HG02840 (cell line): ENCODE measurements around the gene MYO18B.

Source experiments
- ATAC-seq: cut with Tn5 transposase; IDR thresholded peaks from one replicate; pipeline ENCODE4 v1.9.1; 2021; ENCODE audit warnings: mild to moderate bottlenecking, moderate library complexity, moderate number of reproducible peaks; ENCODE audit not compliant: unreplicated experiment, low FRiP score

Gene MYO18B

DNA sequence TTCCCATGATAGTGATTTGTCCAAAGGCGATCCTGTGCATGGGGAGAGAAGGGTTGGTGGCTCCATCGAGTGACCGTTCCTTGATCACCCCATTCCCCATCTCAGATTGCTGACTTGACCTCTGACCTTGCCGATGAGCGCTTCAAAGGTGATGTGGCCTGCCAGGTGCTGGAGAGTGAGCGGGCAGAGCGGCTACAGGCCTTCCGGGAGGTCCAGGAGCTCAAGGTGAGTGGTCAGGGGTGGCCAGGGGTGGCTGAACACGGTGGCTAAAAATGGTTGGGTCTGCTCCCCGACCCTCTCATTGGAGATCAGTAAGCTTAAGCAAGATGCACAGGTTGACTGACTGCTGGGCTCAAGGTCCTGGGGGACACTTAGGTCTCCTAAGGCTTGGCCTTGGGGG, 148.7 kb downstream of the MYO18B start:
- no peak for ATAC-seq

DNA sequence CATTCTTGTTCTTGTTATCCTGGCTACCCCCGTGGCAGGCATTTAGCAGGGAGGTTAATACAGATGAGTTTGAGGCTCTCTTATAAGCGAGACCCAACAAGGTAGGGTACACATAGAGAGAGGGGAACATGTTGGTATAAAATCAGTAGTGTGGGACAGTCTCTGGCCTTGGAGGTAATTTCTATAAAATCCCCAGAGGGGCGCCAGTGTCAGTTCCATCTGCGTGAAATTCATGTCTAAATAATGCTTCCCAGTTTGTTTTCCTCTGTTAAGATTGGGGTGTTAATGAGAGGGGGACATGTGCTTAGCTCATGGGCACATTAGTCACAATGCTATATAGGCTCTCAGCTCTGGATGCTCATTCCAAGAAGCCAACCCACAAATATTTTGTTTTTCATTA, 150.7 kb downstream of the MYO18B start:
- ATAC-seq, result no peak

DNA sequence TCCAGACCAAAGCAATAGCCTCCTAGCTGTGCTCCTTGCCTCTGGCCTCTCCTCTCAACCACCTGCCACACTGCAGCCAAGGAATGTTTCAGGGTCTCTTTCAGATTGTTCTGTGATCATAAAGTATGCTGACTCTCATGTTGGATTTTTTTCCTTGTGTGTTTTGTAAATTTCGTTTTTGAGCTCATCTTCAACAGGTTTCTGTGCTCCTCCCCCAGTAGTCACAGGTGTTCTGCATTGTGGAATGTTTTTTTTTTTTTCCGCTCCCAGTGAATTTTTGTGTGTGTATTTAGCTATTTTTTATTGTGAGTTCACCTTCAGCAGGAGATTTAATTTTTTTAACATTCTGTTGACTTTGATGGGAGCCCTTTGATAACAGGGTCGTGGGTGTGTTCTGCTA, 153.7 kb downstream of the MYO18B start:
- ATAC-seq, result no peak

DNA sequence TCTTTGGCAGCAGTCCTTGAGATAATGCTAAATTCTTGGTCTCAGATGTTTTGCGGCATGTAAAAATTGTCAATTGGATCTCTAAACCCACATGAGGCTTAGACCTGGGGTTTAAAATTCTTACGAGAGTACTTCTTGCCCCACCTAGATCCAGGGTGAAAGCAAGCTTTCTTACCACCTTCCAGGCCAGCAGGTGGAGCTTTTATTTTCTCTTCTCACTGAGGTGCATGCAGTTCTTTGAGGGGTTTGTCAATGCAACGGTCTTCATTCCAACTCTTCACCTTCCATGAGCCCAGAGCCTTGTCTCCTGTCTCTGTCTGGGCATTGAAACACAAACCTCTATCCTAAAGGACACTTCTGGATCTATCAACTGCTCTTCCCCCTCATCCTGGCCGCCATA, 154.1 kb downstream of the MYO18B start:
- no peak for ATAC-seq

DNA sequence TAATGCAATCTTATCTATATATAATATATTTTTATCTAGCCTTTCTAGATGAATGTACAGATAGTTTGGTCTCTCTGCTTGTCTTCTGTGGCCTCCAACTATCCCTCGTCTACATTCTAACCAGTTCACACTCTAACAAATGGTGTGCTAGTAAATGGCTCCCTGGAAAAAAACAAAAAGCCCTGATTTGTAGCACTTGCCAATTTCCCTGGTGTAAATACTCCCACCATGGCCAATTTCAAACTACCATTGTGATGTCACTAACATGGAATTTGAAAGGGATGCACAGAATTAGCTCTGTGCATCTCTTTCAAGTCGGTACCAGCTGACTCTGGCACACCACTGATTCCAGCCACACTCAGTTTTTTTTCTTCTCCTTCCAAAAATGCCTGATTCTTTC, 154.6 kb downstream of the MYO18B start:
- ATAC-seq, result no peak

DNA sequence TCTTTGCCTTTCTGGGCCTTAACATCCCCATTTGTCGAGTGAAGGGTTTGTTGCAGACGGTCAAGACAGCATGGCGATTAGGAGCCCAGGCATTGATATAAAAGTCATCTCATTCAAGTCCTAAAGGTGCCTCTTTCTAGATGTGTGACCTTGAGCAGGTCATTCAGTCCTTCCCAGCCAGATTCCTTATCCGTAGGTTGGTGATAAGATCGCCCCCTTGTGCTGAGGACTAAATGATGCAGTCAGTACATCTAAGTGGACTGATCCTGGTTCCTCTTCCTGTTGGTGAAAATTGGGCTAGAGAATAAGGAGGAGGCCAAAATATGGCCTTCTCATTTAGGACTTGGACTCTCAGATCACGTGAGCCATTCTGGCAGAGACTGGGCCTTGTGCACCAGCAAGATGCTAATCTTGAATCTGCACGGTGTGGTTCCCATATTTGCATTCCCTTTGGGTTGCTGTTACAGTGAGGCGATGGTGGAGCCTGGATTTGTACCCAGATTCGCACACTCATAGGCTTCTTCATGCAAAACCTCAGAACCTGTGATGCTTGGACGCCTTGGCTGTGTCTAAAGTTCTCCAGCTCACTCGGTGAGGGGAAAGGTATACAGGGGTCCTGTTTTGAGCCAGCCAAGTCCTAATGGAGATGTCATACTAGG, 156.8 kb downstream of the MYO18B start:
- ATAC-seq, result no peak

DNA sequence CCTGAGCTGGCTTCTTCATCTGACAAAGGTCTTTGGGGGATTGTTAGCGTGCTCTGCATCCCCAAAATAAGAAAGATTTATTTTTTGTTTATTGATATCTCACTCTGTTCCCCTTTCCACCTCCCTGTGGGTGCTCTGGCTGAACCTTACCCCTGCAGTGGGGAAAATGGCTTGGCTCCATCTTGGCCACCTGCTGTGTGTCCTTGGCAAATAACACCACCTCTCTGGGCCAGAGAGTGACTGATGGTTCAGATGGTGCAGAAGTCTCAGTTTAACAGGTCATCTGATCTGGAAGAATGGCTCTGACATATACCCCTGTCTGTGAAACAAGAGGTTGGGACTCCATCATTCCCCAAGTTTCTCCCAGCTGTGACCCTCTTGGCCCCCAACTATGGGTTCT, 157.6 kb downstream of the MYO18B start:
- no peak for ATAC-seq

DNA sequence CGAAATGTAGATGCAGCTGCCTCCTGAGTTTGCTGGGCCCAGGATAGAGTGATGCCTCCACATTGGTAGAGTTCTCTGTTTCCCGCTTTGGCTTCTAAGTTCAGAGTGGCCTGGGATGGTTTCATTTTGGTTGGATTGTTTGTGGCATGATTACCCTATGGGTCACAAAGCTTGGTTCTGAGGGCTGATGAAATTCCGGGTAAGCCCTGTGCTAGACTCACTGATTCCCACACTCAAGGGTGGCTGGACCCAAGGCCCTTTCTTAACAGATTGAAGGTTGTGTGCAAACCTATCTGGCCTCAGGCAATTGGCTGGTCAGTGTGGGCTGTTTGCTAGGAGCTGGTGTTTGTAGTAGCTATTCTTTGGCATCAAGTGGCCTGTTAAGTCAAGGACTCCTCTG, 158.4 kb downstream of the MYO18B start:
- no peak for ATAC-seq

DNA sequence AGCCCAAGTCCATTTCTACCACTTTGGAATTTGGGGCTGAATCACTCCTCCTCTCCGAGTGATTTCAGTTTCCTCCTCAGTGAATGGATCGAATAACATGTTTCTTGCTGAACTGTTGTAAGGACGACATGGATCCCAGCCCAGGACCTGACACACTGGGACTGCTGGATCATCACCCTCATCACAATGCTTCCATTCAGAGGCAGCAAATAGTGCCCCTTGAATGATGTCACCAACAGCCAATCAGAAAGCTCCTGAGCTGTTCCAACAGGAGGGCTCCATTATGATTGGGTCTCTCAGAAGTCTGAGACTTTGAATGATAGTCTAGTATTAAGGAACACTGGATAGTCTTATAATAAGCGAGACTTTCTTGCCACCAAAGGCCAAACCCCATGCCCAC, 158.9 kb downstream of the MYO18B start:
- no peak for ATAC-seq

DNA sequence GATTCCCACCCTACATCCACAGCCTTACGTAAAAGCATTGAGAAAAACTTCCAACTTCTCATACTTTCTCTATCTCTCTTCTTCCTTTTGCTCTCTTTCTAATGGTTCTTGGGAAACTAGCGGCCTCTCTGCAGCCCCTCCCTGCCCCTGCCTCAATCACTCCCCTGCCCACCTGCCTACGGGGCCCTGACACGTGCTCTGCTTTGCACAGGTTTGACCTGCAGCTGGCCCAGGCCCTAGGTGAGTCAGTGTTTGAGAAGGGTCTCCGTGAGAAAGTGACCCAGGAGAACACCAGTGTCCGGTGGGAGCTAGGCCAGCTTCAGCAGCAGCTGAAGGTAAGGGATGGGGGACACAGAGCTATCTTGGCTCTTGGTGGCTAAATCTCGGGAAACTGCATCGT, 160.4 kb downstream of the MYO18B start:
- no peak for ATAC-seq

DNA sequence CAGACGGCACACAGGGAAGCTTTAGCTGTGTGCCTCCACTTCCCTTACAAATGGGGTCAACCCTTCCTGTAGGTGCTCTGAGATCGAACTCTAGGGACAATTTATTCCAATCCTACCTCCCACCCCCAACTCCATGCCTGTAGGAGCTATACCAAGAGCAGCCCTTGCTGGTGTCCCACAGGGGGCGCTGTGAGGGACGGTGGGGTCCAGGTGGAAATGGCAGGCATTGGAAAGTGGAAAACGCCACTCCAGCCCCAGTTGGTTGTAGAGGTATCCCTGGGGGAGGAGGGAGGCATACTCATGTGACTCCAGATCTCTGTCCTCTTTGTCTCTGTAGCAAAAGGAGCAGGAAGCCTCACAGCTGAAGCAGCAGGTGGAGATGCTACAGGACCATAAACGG, 161.3 kb downstream of the MYO18B start:
- ATAC-seq, result no peak

DNA sequence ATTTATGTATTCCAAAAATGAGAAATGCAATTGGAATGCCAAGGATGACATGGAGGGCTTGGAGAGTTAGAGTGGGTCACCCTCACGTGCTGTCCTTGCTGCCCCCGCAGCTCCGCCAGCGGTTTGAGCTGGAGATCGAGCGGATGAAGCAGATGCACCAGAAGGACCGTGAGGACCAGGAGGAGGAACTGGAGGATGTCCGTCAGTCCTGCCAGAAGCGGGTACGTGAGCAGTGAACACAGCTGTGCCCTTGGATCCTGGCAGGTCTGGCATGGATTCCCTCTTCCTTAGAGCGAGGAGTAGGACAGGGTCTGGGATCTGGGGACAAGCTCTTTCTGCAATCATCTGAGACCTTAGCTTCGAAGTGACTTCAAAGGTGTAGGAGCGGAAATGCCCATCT, 166.2 kb downstream of the MYO18B start:
- ATAC-seq, result no peak

DNA sequence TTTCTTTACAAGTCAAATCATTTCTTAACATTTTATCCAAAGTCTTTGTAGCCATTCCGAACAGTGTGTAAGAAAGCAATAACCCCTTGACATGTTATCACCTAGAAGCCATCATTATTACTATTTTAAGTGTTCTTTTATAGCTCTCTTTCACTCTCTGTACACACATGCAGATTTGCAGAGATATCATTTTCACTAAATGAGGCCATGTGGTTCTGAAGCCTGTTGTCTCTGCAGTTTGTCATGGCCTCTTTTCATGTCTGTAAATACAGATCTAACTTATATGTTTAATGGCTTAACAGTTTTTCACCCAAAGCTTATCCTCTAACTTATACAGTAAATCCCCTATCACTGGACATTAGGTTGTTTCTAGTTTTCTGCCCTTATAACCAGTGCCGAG, 166.8 kb downstream of the MYO18B start:
- ATAC-seq, result no peak

DNA sequence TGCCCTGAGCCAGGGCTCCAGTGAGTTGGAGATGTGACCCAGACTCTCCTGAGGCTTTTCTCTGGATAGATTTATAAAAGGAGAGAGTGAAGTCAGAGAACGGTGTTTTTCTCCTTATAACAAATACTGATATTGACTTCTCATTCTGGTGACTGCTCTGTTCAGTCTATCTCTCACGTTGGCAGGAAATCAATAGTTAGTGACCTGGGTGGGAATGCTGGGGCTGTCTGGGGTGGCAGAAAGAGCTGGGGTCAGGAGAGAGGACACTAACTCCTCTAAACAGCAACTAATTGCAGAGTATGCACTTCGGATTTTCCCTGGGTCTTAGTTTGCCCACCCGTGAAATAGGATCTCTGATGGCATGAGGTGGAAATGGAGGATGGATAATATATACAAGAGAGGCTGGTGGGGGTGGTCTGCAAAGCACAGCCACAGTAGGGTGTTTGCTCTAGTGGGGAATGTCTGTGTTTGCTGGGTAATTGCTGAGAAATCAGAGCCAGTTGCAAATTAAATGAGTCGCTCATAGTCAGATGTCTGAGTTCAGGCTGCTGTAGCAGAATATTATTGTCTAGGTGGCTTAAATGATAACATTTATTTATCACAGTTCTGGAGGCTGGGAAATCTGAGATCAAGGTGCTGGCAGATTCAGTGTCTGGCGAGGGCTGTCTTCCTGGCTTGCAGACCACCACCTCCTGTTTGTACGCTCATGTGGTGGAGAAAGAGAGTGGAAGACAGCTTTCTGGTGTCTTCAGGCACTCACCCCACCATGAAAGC, 167.8 kb downstream of the MYO18B start:
- ATAC-seq, result no peak

DNA sequence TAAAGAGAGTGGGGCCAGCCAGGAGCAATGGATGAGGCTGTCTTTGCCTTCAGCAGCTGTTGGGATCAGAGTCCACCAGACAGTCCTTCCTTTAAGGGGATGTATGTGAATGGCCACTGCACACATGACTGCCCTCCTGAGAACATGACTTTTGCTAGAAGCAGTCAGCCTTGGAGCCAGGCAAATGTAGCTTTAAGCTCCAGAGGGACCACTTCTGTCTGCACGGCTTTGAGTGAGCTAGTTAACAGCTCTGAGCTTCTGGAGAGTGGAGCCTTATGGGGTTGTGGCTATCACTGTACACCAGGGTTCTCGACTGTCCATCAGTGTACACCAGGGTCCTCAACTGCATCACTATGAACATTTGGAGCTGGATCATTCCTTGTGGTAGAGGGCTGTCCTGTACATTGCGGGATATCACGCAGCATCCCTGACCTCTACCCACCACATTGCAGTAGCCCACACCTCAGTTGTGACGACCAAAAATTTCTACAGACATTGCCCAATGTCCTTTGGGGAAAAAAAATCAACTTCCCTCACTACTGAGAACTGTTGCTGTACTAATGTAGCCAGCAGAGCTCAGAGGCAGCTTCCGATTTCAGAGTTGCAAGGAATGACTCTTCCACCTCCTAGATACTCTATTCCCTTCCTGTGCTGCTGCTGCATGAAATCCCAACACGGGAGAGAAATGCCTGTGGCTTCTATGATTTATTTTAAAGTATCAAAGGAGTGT, 169.4 kb downstream of the MYO18B start:
- ATAC-seq, result no peak

DNA sequence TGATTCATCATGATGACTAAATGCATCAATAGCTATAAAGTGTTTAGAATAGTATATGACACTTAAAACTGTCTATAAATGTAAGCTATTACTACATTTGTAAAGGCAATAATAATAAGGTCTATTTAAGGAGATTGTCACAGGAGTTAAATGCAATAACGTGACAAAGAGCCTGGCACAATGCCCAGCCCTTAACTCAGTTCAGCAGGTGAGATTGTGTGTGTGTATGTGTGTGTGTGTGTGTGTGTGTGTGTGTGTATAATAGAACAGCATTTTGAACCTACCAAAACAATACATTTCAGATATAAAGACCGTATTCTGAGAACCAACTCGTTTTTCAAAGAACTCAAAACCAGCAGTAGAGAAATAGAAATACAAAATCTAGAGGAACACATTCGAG, 177.5 kb downstream of the MYO18B start:
- no peak for ATAC-seq

DNA sequence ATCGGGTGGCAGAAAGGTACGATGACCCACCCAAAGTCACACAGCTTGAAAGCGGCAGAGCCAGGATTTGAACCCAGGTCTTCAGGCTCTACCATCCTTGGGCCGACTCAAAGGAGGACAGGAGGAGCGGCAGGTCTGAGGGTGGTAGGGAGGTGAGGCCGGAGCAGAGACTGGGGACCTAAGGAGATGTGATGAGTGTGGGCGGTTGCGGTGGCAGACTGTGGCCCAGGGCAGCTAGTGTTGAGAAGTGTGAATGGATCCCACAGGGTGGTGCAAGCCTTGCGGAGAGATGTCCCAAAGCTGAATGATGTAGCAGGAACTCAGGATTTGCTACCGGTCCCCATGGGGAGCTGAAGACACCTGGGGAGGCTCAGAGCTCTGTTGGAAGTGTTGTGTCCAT, 180.2 kb downstream of the MYO18B start:
- no peak for ATAC-seq

DNA sequence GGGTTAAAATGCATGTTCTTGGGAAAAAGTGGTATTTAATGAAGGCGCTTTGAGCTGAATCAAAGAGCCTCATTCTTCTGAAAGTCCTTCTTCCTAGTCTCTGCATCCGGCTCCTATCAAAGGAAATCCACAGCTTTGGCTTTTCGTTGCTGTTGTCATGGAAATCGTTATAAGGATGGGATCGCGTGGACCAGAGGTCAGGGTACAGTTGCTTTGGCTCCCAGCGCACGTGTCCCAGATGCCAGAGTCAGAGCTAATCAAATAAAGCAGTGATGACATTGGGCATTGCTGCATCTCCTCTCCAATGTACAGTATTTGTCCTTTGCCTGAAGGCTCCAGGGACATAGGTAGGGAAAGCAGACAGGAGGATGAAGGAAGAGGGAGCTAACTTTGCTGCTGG, 181.9 kb downstream of the MYO18B start:
- ATAC-seq, result no peak

DNA sequence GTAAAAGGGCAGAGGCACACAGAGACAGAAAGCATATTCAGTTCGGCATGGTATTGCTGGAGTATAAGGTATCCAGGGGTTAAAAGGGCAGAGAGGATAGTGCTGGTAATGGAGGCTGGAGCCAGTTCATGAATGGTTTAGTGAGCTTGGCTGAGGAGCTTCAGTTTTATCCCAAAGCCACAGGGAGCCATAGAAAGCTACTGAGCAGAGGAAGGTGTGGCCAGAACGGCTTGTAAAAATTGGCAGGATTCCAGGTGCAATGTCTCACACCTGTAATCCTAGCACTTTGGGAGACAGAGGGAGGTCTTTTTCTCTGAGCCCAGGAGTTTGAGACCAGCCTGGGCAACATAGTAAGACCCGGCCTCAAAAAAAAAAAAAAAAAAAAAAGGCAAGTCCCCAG, 186.1 kb downstream of the MYO18B start:
- ATAC-seq, result no peak

DNA sequence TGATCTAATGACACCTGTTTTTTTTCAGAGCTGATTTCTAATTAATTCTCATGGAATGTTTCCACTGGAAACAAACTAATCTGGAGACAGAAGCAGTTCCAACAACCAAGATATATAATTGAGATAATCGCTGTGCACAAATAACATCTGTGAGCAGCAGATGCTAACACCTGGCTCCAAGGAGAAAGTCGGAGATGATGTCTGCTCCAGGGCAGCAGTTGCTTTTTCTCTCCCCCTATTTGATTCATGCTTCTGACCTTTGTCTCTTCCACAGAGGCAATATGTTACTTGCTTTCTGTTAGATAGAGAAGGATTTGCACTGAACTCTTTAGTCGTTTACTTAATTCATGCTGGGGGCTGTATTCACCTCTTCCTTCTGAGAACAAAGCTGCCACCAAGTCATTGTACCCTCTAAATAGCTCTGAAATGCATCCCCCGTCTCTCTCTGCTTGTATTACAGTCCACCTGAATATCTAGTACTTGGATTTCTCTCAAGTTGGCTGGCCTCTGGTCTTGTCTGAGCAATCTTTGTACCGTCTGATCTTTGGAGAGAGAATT, 187.4 kb downstream of the MYO18B start:
- no peak for ATAC-seq

DNA sequence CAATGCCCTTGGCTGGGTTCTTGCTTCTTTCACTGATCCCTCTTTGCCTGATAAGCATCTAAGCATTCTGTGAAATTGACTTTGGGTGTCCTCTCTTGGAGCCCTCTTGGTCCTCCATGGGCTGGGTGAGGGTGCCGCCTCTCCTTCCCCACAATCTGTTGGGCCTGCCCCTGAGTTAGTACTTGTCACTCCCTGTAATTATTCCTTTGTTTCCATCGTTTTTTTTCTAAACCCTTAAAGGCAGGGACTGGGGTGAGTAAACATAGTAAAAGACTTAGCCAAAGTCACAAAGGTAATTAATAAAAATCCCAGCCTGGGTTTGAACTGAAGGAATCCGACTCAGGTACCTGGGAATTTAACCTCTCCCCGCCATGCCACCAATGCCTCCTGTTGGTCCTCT, 188.1 kb downstream of the MYO18B start:
- ATAC-seq, result no peak
